ENCODE results near the gene SNX19.

Gene SNX19

GRCh38 chr11:130876100-130876499 lies 40.2 kb downstream of the SNX19 start:
- no peak for DNase-seq (ENCODE audit: low read depth in 1 of 2, low spot score in 1 of 2)
- H3K27ac ChIP-seq (replicated peaks): no peak overlapping the region
- no peak overlapping the region for H3K4me3 ChIP-seq (replicated peaks; ENCODE audit: insufficient read depth, low read length)
- TF ChIP-seq POLR2AphosphoS5 (IDR thresholded peaks at IDR 0.05; ENCODE audit: low read depth) (no peak), SPI1 (IDR thresholded peaks at IDR 0.05; ENCODE audit: borderline replicate concordance, low read depth) (no peak), REST (IDR thresholded peaks at IDR 0.05; ENCODE audit: insufficient replicate concordance, low read depth) (no peak), CTCF (IDR thresholded peaks at IDR 0.05; ENCODE audit: insufficient read depth, low read length) (no peak), GABPA (IDR thresholded peaks at IDR 0.05; ENCODE audit: low read depth) (no peak)
- H3K27me3 ChIP-seq (ENCODE audit: insufficient read depth, poor library complexity, severe bottlenecking): no peaks in the 10 kb centered on the region

- Histone ChIP-seq H3K27ac (replicated peaks) (no peak overlapping the region), H3K4me3 (replicated peaks; ENCODE audit: insufficient read depth, low read length) (no peak overlapping the region), H3K27me3 (ENCODE audit: insufficient read depth, poor library complexity, severe bottlenecking) (no peaks in the 10 kb centered on the region)
- TF ChIP-seq GABPA (IDR thresholded peaks at IDR 0.05; ENCODE audit: low read depth): no peak
- no peak for TF ChIP-seq REST (IDR thresholded peaks at IDR 0.05; ENCODE audit: insufficient replicate concordance, low read depth)
- no peak for TF ChIP-seq POLR2AphosphoS5 (IDR thresholded peaks at IDR 0.05; ENCODE audit: low read depth)
- no peak for DNase-seq (ENCODE audit: low read depth in 1 of 2, low spot score in 1 of 2)
Observed at GRCh38 chr11:130874955-130875531, 41.2 kb downstream of the SNX19 start.

GRCh38 chr11:130874396-130874795 lies 41.9 kb downstream of the SNX19 start:
- TF ChIP-seq GABPA (IDR thresholded peaks at IDR 0.05; ENCODE audit: low read depth) (no peak), POLR2AphosphoS5 (IDR thresholded peaks at IDR 0.05; ENCODE audit: low read depth) (no peak), REST (IDR thresholded peaks at IDR 0.05; ENCODE audit: insufficient replicate concordance, low read depth) (no peak), SPI1 (IDR thresholded peaks at IDR 0.05; ENCODE audit: borderline replicate concordance, low read depth) (no peak), CTCF (IDR thresholded peaks at IDR 0.05; ENCODE audit: insufficient read depth, low read length) (no peak)
- Histone ChIP-seq H3K27me3 (ENCODE audit: insufficient read depth, poor library complexity, severe bottlenecking) (no peaks in the 10 kb centered on the region), H3K4me3 (replicated peaks; ENCODE audit: insufficient read depth, low read length) (no peak overlapping the region), H3K27ac (replicated peaks) (no peak overlapping the region)
- no peak for DNase-seq (ENCODE audit: low read depth in 1 of 2, low spot score in 1 of 2)
